ENCODE data around the gene TBC1D16.

TBC1D16 gene

GRCh38 chr17:80005360-80006338 lies 30.0 kb downstream of the TBC1D16 start:
- peak; percentile 98 for TF ChIP-seq CTCF (conservative IDR thresholded peaks at IDR 0.05)
- H3K27ac ChIP-seq: peak overlapping the region; percentile 74; the same call in 1 of the 2 replicates

GRCh38 chr17:80003969-80004368 lies 31.7 kb downstream of the TBC1D16 start:
- H3K27ac ChIP-seq: no peak overlapping the region
- TF ChIP-seq CTCF (conservative IDR thresholded peaks at IDR 0.05): no peak

- TF ChIP-seq CTCF (conservative IDR thresholded peaks at IDR 0.05): no peak
Observed at GRCh38 chr17:80002690-80003490, 32.8 kb downstream of the TBC1D16 start.

GRCh38 chr17:80002070-80002641 lies 33.5 kb downstream of the TBC1D16 start:
- no peak overlapping the region for H3K27ac ChIP-seq
- TF ChIP-seq CTCF (conservative IDR thresholded peaks at IDR 0.05): no peak

More at GRCh38 chr17:80002690-80003490, 32.8 kb downstream of the TBC1D16 start:
- H3K27ac ChIP-seq: no peak overlapping the region

GRCh38 chr17:80000981-80001775 lies 34.5 kb downstream of the TBC1D16 start:
- no peak overlapping the region for H3K27ac ChIP-seq
- no peak for TF ChIP-seq CTCF (conservative IDR thresholded peaks at IDR 0.05)

GRCh38 chr17:80000136-80000535 lies 35.5 kb downstream of the TBC1D16 start:
- TF ChIP-seq CTCF (conservative IDR thresholded peaks at IDR 0.05): no peak
- no peak overlapping the region for H3K27ac ChIP-seq
